ENCODE data around the gene SIRPD.

Gene SIRPD

DNA sequence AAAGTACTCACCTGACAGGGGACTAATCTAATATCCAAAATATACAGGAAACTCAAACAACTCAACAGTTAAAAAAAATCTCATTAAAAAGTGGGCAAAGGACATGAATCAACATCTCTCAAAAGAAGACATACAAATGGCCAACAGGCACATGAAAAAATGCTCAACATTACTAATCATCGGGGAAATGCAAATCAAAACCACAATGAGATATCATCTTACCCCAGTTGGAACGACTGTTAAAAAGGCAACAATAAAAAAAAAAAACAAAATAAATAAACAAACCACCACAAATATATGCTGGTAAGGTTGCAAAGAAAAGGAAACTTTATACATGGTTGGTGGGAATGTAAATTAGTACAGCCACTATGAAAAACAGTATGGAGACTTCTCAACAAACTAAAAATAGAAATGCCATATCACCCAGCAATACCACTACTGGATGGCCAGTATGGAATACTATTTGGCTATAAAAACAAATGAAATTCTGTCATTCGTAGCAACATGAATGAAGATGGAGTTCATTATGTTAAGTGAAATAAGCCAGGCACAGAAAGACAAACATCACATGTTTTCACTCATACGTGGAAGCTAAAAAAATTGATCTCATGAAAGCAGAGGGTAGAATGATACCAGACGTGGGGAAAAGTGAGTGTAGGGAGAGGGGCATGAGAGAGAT, 72.9 kb downstream of the SIRPD start (continued):
- TF ChIP-seq ZNF600 (tag by site-specific recombination; IDR thresholded peaks at IDR 0.05) (peak; percentile 38; the same call in 1 of the 2 replicates), ZFP69B (tag by site-specific recombination; IDR thresholded peaks at IDR 0.05) (peak; percentile 50; the same call in 1 of the 2 replicates), ZFHX2 (tag by site-specific recombination; conservative IDR thresholded peaks at IDR 0.05) (no peak), YY2 (tag by site-specific recombination; IDR thresholded peaks at IDR 0.05) (peak; percentile 33; the same call in 1 of the 2 replicates)
- TF ChIP-seq, protein P1, sequence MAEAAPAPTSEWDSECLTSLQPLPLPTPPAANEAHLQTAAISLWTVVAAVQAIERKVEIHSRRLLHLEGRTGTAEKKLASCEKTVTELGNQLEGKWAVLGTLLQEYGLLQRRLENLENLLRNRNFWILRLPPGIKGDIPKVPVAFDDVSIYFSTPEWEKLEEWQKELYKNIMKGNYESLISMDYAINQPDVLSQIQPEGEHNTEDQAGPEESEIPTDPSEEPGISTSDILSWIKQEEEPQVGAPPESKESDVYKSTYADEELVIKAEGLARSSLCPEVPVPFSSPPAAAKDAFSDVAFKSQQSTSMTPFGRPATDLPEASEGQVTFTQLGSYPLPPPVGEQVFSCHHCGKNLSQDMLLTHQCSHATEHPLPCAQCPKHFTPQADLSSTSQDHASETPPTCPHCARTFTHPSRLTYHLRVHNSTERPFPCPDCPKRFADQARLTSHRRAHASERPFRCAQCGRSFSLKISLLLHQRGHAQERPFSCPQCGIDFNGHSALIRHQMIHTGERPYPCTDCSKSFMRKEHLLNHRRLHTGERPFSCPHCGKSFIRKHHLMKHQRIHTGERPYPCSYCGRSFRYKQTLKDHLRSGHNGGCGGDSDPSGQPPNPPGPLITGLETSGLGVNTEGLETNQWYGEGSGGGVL (tag by site-specific recombination; IDR thresholded peaks at IDR 0.05): 0 out of 2 replicates have a peak, but pooled peaks have one; percentile 6
